Panc1 (cell line): ENCODE results near the gene BICDL2.

Source experiments
- CTCF ChIP-seq: fragments of 450-650 bp; IDR thresholded peaks from 2 replicates; pipeline ENCODE4 v1.5.1; 2017; ENCODE audit warnings: mild to moderate bottlenecking
- POLR2AphosphoS5 ChIP-seq: IDR thresholded peaks from 2 replicates; pipeline ENCODE4 v1.6.1; 2012; ENCODE audit warnings: mild to moderate bottlenecking, low read depth, low read length, moderate library complexity

- no peak for TF ChIP-seq CTCF
- no peak for TF ChIP-seq POLR2AphosphoS5
Measured at GRCh38 chr16:3038256-3038655, 1.5 kb upstream of the BICDL2 start.
